Measurements from ENCODE around the gene PPP2R3B. TPM values are rescaled to one million over a fixed set of nuclear protein-coding genes. Genes with fewer than 3 reads are reported as not detected.

PPP2R3B gene
- total RNA-seq, 4 donors from 2014 or later: 4.1 to 16.1 (median 9.4) TPM

DNA sequence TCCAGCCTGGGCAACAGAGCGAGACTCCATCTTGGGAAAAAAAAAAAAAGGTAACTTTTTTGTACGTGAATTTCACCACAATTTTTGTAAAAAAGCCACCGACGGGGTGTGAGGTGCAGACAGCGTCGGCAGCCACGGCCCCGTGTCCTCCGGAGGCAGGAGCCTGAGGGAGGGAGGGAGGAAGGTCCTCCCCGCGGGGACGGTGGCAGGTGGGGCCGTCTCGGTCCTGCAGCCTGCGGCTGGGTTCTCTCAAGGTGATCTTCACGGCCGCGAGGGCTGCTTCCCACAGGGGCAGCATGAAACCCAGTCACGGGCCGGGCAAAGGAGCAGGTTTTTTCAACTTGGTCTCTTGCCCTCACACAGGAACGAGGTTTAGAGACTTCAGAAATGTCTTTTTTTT, 91.6 kb downstream of the PPP2R3B start:
- no peak overlapping the region for H3K27ac ChIP-seq
- DNase-seq: no peak
- no peak for TF ChIP-seq POLR2A (IDR thresholded peaks at IDR 0.05)
- TF ChIP-seq, protein P1, sequence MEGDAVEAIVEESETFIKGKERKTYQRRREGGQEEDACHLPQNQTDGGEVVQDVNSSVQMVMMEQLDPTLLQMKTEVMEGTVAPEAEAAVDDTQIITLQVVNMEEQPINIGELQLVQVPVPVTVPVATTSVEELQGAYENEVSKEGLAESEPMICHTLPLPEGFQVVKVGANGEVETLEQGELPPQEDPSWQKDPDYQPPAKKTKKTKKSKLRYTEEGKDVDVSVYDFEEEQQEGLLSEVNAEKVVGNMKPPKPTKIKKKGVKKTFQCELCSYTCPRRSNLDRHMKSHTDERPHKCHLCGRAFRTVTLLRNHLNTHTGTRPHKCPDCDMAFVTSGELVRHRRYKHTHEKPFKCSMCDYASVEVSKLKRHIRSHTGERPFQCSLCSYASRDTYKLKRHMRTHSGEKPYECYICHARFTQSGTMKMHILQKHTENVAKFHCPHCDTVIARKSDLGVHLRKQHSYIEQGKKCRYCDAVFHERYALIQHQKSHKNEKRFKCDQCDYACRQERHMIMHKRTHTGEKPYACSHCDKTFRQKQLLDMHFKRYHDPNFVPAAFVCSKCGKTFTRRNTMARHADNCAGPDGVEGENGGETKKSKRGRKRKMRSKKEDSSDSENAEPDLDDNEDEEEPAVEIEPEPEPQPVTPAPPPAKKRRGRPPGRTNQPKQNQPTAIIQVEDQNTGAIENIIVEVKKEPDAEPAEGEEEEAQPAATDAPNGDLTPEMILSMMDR (IDR thresholded peaks at IDR 0.05): no peak
- H3K9me3 ChIP-seq: no peaks in the 10 kb centered on the region
- no peaks in the 10 kb centered on the region for H3K27me3 ChIP-seq
- H3K4me3 ChIP-seq: no peak overlapping the region
- intact Hi-C loops (cut with DNase I; ENCODE audit: low total_unique reads): no loop called here
- no peaks in the 10 kb centered on the region for H3K4me1 ChIP-seq
- H3K36me3 ChIP-seq: no peaks in the 10 kb centered on the region

DNA sequence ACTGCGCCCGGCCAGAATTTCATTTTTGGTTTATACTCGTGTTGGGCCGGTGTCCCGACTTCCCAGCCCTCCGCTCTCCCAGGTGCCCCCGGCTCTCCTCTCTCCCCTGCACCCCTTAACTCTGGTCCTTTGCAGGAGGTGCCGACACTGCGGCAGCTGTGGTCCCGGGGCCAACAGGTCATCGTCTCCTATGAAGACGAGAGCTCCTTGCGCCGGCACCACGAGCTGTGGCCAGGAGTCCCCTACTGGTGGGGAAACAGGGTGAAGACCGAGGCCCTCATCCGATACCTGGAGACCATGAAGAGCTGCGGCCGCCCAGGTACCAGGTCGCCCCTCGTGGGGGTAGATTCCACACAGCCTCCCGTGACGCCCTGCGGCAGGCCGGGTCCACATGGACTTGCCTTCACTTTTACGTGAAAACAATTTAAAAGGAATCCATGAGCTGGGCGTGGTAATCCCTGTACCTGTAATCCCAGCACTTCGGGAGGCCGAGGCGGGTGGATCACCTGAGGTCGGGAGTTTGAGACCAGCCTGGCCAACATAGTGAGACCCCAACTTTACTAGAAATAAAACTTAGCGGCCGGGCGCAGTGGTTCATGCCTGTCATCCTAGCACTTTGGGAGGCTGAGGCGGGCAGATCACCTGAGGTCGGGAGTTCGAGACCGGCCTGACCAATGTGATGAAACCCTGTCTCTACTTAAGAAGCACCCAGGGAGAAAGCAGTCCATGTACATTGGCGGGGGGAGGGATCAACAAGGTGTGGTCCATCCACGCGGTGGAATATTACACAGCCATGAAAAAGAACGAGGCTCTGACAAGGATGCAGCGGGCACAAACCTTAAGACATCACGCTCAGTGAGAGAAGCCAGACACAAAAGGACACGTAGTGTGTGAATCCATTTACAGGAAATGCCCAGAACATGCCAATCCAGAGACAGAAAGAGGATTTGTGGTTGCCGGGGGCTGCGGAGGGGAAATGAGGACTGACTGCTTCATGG, 93.5 kb downstream of the PPP2R3B start:
- intact Hi-C loops (cut with DNase I; ENCODE audit: low total_unique reads): no loop called here
- Histone ChIP-seq H3K27me3 (no peaks in the 10 kb centered on the region), H3K36me3 (no peaks in the 10 kb centered on the region), H3K9me3 (no peaks in the 10 kb centered on the region), H3K4me1 (no peaks in the 10 kb centered on the region), H3K27ac (no peak overlapping the region), H3K4me3 (no peak overlapping the region)
- DNase-seq: no peak
- TF ChIP-seq POLR2A (IDR thresholded peaks at IDR 0.05): no peak
- TF ChIP-seq, protein P1 (IDR thresholded peaks at IDR 0.05): no peak

- Histone ChIP-seq H3K4me1 (no peaks in the 10 kb centered on the region), H3K9me3 (no peaks in the 10 kb centered on the region), H3K27me3 (no peaks in the 10 kb centered on the region), H3K36me3 (no peaks in the 10 kb centered on the region), H3K4me3 (no peak overlapping the region), H3K27ac (no peak overlapping the region)
- intact Hi-C loops (cut with DNase I; ENCODE audit: low total_unique reads): no loop called here
- no peak for TF ChIP-seq POLR2A (IDR thresholded peaks at IDR 0.05)
- TF ChIP-seq, protein P1 (IDR thresholded peaks at IDR 0.05): no peak
- DNase-seq: no peak
These were observed 95.3 kb downstream of the PPP2R3B start for GRCh38 chrX:291411-291901.

GRCh38 chrX:290476-291166, 96.1 kb downstream of the PPP2R3B start:
- Histone ChIP-seq H3K4me1 (no peaks in the 10 kb centered on the region), H3K9me3 (no peaks in the 10 kb centered on the region), H3K27me3 (no peaks in the 10 kb centered on the region), H3K4me3 (no peak overlapping the region), H3K36me3 (no peaks in the 10 kb centered on the region), H3K27ac (no peak overlapping the region)
- TF ChIP-seq POLR2A (IDR thresholded peaks at IDR 0.05): no peak
- TF ChIP-seq, protein P1 (IDR thresholded peaks at IDR 0.05): no peak
- intact Hi-C loops (cut with DNase I; ENCODE audit: low total_unique reads): no loop called here
- no peak for DNase-seq
